ENCODE measurements around the gene EHD1.

Gene EHD1

DNA sequence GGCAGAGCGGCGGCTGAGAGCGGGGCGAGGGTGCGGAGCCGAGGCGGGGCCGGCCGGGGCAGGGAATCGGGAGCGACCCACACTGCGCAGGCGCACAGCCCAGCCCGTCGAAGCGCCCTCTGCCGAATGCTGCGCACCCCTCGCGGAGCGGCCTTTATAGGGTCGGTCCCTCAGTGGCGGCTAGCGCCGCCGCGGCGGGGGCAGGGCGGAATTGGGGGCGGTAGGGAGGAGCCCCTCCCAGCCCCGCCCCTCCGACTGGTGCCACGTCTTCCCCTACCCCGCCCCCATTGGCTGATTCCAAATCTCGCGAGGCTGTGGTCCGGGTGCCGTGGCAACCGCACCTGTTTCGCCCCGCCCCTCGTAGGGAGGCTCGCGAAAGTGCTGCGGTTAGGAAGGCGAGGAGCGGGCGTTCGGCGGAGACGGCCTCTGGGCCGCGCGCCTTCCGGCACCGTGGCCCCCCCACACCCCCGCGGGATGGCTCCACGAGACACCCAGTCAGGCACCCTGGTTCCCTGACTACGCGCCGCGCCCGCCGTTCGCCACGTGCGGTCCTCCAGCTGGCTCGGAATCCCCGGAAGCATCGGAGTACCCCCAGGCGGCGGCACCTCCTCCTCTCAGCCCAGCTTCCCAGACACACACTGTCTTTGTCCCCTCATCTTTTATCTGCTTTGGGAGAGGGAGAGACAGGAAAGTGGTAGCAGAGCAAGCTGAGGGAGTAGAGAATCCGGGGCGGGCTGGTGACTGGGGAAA, at the start of gene EHD1:
EHD1 (minus strand) TSS at position 128 of the 750 bp plus-strand sequence. CDS start 157 bp downstream, outside the sequence.
- DNase-seq (ENCODE audit: low read depth in 1 of 2, low spot score in 1 of 2): peak; percentile 99 to 100

DNA sequence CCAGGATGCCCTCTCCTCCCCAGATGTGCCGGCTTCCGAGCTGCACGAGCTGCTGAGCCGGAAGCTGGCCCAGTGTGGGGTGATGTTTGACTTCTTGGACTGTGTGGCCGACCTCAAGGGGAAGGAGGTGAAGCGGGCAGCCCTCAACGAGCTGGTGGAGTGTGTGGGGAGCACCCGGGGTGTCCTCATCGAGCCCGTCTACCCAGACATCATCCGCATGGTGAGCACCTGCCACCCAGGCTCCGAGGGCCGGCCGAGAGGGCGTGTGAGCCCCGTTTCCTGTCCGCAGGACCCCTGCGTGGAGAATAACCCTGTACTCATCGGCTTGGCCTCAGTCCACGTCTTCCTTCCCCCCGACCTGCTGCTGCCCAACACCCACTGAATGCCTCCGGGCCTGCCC, 48.3 kb upstream of the EHD1 start:
- DNase-seq (ENCODE audit: low read depth in 1 of 2, low spot score in 1 of 2): no peak

DNA sequence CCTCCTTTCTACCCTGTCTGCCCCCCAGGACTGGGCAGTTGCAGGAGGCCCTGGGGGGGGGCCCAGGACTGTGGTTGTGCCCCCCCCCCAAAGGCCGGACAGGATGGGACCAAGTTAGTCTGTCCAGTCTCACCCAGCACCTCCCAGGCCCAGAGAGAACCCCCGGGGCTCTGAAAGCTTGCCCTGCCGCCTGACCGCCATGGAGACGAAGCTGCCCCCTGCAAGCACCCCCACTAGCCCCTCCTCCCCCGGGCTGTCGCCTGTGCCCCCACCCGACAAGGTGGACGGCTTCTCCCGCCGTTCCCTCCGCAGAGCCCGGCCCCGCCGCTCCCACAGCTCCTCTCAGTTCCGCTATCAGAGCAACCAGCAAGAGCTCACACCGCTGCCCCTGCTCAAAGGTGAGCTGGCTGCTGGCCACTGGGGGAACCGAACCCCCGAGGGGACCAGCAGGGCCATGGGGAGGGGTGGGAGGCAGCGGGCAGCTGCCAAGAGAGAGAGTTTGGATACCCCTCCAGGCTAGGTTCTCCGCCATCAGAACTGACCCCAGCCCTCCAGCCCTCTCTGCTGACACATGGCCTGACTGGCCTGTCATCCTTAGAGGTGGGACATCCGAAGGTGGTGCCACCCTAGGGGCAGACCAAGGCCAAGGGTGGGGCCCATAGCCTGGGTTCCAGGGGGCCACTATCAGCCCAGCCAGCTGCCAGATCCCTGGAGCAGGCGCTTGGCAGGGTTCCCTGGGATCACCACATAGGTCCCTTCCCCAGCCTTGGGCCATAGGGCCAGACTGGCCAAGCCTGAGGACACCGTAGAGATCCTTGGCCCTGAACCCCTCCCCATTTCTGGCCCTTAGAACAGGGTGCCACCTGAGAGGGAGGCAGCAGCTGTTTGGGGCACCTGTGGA, 47.4 kb upstream of the EHD1 start:
- DNase-seq (ENCODE audit: low read depth in 1 of 2, low spot score in 1 of 2): no peak

GRCh38 chr11:64924910-64925284, 46.5 kb upstream of the EHD1 start:
- DNase-seq (ENCODE audit: low read depth in 1 of 2, low spot score in 1 of 2): no peak

GRCh38 chr11:64923944-64924909, 45.8 kb upstream of the EHD1 start, which contains the start of gene PPP2R5B:
TSS of gene PPP2R5B (plus strand) at chr11:64924689. CDS start at chr11:64925735, 1,046 bp downstream.
- peak; percentile 79 to 83 for DNase-seq (ENCODE audit: low read depth in 1 of 2, low spot score in 1 of 2)

- no peak for DNase-seq (ENCODE audit: low read depth in 1 of 2, low spot score in 1 of 2)
Measured at GRCh38 chr11:64923151-64923661, 44.8 kb upstream of the EHD1 start.

- DNase-seq (ENCODE audit: low read depth in 1 of 2, low spot score in 1 of 2): no peak
Measured at GRCh38 chr11:64921384-64921783, 43.0 kb upstream of the EHD1 start.

DNA sequence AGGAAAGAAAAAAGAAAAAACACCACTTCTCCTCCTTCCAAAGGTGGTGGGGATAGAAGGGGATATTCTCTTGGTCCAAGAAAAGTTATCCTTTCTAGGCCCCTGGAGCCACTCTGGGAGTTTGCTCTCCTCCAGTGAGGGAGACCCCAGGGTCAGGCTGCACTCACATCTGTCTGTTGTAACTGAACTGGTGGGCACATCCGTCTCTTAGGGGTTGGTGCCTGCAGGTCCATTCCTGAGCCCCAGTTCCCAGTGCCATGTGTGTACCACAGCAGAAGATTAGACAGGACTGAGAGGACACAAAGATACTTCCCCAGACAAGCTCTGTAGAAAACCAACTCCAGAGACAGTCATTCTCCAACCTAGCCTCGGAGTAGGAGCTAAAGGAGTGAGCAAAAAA, 41.7 kb upstream of the EHD1 start:
- DNase-seq (ENCODE audit: low read depth in 1 of 2, low spot score in 1 of 2): no peak

DNA sequence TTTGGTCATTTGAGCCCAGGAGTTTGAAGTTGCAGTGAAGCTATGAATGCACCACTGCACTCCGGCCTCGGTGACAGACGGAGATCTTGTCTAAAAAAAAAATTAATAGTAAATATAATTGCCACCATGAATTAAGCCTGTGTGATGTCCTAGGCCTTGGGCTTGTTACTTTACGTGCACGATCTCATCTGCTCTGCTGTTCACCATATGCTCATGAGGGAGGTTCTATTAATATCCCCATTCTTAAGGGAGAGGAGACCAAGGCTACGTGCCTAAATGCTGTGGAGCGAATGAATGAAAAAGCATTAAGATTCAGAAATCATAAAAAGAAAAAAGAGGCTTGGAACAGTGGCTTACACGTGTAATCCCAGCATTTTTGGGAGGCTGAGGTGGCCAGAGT, 41.2 kb upstream of the EHD1 start:
- DNase-seq (ENCODE audit: low read depth in 1 of 2, low spot score in 1 of 2): no peak

DNA sequence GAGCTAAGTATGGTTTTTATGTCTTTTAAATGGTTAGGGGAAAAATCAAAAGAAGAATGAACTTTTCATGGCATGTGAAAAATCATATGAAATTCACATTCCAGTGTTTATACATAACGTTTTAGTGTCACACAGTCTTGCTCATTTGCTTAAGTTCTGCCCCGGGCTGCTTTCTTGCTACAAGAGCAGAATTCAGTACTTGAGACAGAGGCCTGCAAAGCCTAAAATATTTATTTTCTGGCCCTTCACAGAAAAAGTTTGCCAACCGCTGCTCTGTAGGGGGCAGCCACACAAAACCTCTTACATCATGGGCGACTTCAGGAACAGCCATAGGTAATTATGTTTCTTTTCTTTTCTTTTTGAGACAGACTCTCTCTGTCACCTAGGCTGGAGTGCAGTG, 39.6 kb upstream of the EHD1 start:
- no peak for DNase-seq (ENCODE audit: low read depth in 1 of 2, low spot score in 1 of 2)

DNA sequence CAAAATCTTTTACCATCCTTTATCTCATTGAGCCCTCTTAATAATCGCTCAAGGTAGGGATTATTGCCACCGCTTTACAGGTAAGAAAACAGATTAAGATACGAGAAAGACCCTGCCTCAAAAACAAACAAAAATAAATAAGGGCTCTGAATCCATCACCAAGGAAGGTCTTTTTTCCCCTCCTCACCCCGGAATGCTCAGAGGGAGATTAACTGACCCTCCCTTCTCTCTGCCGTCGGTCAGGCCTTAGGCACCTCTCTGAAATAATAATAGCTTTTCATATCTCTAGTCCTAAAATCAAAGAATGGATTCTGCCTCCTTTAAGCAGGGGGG, 39.2 kb upstream of the EHD1 start:
- no peak for DNase-seq (ENCODE audit: low read depth in 1 of 2, low spot score in 1 of 2)

GRCh38 chr11:64916775-64917662, 38.6 kb upstream of the EHD1 start, which contains the start of gene ATG2A:
TSS of gene ATG2A (minus strand) at chr11:64917209. CDS start at chr11:64917135, 74 bp downstream.
- DNase-seq (ENCODE audit: low read depth in 1 of 2, low spot score in 1 of 2): peak; percentile 98

GRCh38 chr11:64916040-64916774, 37.8 kb upstream of the EHD1 start:
- no peak for DNase-seq (ENCODE audit: low read depth in 1 of 2, low spot score in 1 of 2)

DNA sequence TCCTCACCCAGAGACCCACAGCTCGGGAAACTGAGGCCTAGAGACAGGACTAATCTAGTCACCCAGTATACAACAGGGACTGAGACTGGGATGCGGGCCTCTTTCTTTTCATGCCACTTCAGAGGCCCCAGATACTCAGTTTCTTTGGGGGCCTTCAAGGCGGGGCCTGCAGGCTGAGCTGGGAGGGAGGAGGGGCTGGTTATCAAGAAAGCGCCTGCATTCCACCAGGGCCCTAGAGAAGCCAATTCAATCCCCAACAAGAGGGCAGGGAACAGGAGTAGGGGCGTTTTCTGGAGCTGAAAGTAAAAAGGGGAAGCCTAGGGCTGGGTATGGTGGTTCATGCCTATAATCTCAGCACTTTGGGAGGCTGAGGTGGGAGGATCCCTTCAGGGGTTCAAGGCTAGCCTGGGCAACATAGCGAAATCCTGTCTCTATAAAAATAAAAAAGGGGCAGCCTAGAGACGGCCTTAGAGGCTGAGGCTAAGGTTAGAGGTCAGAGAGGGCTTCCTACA, 37.0 kb upstream of the EHD1 start:
- DNase-seq (ENCODE audit: low read depth in 1 of 2, low spot score in 1 of 2): no peak

DNA sequence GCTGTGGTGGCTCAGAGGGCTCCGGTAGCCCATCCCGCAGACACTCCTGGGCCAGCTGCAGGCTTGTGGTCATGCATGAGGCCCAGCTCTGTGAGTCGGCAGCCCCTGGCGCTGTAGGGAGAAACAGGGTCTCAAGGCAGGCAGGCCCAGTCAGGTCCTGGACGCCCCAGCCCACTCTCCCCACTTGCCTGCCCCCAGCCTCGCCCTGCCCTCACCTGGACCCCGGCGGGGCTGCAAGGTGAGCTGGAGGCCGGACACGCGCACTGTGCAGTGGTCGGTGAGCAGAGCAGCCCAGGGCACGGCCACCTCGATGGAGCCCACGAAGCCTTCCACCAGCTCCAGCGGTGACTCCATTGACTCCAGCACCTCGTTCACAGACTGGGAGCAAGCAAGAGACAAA, 35.7 kb upstream of the EHD1 start:
- no peak for DNase-seq (ENCODE audit: low read depth in 1 of 2, low spot score in 1 of 2)

- no peak for DNase-seq (ENCODE audit: low read depth in 1 of 2, low spot score in 1 of 2)
Measured at GRCh38 chr11:64913171-64913727, 34.8 kb upstream of the EHD1 start.

GRCh38 chr11:64911689-64912088, 33.3 kb upstream of the EHD1 start:
- no peak for DNase-seq (ENCODE audit: low read depth in 1 of 2, low spot score in 1 of 2)

- no peak for DNase-seq (ENCODE audit: low read depth in 1 of 2, low spot score in 1 of 2)
Measured at GRCh38 chr11:64911142-64911541, 32.7 kb upstream of the EHD1 start.

Measured in stimulated activated CD4-positive, alpha-beta T cell treated with anti-CD3 and anti-CD28 coated beads, Interleukin-15, amount 100 ng/mL, for 1 hour (primary cell).